ENCODE measurements around the gene TTLL9.
A peak's percentile ranks its signal among the peaks of the same experiment; 100 is the strongest.
"Not testable (repeated sequence)": the region's sequence is repeated elsewhere in the genome, so short reads cannot be mapped to it uniquely, and the experiment has no call there.

TTLL9 gene, protein sequence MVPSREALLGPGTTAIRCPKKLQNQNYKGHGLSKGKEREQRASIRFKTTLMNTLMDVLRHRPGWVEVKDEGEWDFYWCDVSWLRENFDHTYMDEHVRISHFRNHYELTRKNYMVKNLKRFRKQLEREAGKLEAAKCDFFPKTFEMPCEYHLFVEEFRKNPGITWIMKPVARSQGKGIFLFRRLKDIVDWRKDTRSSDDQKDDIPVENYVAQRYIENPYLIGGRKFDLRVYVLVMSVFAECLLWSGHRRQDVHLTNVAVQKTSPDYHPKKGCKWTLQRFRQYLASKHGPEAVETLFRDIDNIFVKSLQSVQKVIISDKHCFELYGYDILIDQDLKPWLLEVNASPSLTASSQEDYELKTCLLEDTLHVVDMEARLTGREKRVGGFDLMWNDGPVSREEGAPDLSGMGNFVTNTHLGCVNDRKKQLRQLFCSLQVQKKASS

GRCh38 chr20:31869942-31870725, at the start of gene TTLL9, which contains the start of gene DUSP15:
Gene TTLL9, plus strand, starts transcription at chr20:31870634. Its CDS starts 493 bp downstream, at chr20:31871127.
Gene DUSP15, minus strand, starts transcription at chr20:31870527. Its CDS starts 190 bp downstream, at chr20:31870337.
- DNase-seq: no peak

DNA sequence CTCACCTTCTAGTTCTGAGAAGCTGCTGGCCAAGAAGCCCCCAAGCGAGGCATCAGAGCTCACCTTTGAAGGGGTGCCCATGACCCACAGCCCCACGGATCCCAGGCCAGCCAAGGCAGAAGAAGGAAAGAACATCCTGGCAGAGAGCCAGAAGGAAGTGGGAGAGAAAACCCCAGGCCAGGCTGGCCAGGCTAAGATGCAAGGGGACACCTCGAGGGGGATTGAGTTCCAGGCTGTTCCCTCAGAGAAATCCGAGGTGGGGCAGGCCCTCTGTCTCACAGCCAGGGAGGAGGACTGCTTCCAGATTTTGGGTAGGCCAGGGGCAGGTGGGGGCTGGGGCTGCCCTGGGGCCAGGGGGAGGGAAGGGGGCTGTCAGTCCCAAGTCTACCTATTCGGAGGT, 49.0 kb upstream of the TTLL9 start:
- no peak for DNase-seq

DNA sequence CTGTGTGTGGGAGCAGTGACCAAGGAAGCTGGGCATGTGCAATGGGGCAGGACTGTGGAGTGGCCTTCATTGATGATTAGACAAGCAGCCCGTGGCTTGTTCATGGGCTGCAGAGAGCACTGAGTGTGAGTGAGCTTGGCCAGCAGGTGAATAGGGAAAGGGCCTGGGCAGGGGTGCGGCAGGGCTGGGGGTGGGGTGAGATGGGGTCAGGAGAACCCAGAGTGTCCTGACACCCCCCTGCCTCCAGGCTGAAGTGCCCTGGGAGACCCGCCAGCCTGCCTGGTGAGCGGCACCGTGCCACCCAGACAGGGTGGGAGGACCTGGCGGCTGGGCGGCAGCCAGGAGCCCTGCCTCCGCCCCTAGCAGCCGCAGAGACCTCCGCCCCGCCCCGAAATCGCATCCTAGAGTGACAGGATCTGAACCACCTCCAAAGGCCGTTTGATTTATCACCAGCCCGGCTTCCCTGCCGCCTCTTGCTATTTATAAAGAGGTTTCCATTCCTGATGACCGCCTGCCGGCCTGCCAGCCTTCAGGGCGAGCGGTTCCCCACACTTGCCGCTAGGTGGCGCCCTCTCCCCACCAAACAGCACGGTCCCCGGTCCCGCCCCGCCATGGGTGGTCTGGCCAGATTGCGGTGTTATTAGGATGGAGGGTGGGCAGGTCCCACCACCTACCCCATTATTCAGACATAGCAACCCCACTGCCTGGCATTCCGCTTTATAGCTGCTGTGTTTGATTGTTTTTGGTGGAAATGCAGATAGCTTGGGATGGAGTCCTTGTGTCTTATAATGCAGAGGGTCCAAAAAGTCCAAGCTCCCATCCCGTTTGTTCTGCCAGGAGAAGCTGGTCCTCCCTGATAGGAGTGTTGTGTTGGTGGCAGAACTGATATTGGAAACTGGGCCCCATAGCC, 47.8 kb upstream of the TTLL9 start:
- no peak for DNase-seq

- DNase-seq: no peak
Measured at GRCh38 chr20:31823360-31824124, 46.9 kb upstream of the TTLL9 start.

GRCh38 chr20:31824125-31824485, 46.3 kb upstream of the TTLL9 start:
- no peak for DNase-seq

DNA sequence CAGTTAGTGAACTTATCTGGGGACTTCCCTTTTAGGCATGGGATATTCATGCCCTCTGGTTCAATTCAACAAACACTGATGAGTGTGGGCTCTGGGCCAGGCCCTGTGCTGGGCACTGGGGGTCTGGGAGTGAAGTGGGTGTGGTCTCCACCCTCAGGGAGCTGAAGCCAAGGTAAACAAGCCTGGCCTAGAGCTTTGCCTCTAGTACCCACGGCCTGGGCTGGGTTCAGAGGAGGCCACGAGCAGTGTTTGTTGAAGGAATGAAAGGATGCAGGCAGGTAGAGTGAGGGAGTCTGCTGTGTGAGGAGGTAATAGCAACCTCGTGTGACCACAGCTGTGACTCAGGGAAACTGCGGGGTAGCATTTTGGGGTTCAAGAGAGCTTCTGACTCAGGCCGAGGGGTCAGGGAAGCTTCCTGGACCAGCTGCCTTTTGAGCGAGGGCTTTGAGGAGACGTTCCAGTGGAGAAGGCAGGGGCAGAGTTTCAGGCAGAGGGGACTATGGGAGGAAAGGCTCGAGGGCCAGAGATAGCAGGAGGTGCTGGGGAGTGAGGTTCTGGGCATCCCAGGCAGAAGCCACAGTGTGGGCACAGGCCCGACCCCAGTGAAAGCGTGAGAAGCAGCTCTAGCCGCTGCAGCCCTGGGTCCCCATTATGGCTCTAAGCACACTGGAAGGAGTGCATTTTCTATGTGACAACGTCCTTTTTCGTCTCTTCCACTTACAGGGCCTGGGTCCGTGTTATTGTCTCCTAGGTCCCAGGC, 45.7 kb upstream of the TTLL9 start:
- DNase-seq: no peak

DNA sequence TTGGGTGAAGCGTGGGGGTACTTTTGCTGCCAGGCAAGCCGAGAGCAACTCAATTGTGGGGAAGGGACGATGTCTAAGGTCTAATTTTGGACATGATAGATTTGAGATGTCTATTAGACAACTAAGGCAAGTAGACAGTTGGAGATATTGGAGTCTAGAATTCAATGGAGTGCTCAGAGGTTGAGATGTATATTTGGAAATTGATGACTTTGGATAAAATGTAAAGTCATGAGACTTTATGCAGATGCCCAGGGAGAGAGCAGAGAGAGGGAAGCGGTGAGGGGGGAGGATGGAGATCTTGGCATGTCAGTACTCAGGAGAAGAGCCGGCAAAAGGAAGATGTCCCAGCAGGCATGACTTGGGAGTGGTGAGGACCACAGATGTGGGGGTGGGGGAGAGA, 44.4 kb upstream of the TTLL9 start:
- no peak for DNase-seq

- DNase-seq: no peak
Measured at GRCh38 chr20:31827059-31827458, 43.4 kb upstream of the TTLL9 start.

GRCh38 chr20:31828016-31828415, 42.4 kb upstream of the TTLL9 start:
- DNase-seq: not testable (repeated sequence)

- DNase-seq: no peak
Measured at GRCh38 chr20:31829731-31830130, 40.7 kb upstream of the TTLL9 start.

GRCh38 chr20:31830406-31830981, 39.9 kb upstream of the TTLL9 start:
- DNase-seq: no peak

- no peak for DNase-seq
Measured at GRCh38 chr20:31831211-31831610, 39.2 kb upstream of the TTLL9 start.

- DNase-seq: no peak
Measured at GRCh38 chr20:31831771-31832306, 38.6 kb upstream of the TTLL9 start.

- DNase-seq: peak; percentile 30
Measured at GRCh38 chr20:31833130-31833930, 37.1 kb upstream of the TTLL9 start.

DNA sequence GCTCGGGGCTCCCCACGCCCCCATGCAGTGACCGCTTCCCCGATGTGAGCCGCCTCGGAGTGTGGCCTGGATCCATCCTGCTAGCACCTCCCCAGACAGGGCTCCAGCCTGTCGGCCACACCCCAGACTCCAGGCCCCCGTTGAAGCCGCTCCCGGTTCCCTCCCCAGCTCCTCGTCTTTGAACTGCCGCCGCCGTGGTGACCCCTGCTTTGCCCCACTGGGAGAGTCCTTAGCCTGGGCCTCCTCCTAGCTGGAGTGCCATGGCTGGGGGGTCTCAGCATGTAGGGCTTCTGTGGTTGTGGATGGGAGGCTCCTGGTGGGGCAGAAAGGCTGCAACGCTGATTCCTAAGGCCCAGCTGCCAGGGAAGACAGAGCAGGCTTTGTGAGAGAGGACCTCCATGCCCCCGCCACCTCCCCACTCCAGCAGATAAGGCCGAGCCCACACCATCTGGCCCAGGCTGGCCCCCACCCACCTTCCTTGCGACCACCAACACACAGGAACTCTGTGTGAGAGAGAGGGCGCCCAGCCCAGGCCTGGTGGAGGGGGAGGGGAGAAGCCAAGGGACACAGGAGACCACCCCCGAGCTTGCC, 36.4 kb upstream of the TTLL9 start:
- DNase-seq: no peak

DNA sequence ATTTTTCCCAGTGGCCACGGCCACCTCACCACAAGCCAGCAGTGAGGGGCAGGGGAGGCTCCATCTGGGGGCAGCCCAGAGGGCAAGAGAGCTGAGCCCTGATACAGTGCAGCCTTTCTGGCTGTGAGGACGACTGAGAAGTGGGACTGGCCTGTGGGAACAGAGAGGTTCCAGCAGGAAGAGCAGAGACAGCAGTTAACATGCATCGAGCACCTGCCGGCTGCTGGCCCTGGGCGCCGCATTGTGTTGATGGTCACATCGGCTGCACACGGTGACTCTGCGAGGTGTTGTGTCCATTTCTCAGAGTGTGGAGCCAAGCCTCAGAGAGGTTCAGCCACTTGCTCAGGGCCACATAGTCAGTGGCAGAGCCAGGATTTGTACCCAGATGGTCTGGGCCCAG, 34.9 kb upstream of the TTLL9 start:
- DNase-seq: no peak

- peak; percentile 87 for DNase-seq
Measured at GRCh38 chr20:31835977-31836852, 34.2 kb upstream of the TTLL9 start.

GRCh38 chr20:31836853-31837608, 33.4 kb upstream of the TTLL9 start:
- DNase-seq: no peak
